Neutrophil (primary cell): ENCODE measurements around the gene MPDU1.

Source experiments
- H3K27ac ChIP-seq: fragments of 200-600 bp; sonication (generic); 2 replicates; pipeline ENCODE4 v1.5.1; 2016; ENCODE audit warnings: mild to moderate bottlenecking, moderate library complexity
- H3K27me3 ChIP-seq: fragments of 200-600 bp; sonication (generic); 2 replicates; pipeline ENCODE4 v1.6.0; 2016; ENCODE audit warnings: mild to moderate bottlenecking
- H3K36me3 ChIP-seq: fragments of 200-600 bp; sonication (generic); 2 replicates; pipeline ENCODE4 v1.5.1; 2017
- H3K4me1 ChIP-seq, 2 experiments: fragments of 200-600 bp in 1 of 2; sonication (generic) in 1 of 2; 1 replicate in 1 of 2; 2 replicates in 1 of 2; pipeline versions ENCODE4 v1.5.1 to v1.6.1; 2013 to 2016; ENCODE audit warnings: low read depth in 1 of 2, low read length in 1 of 2, mild to moderate bottlenecking in 1 of 2, moderate library complexity in 1 of 2; ENCODE audit not compliant: control insufficient read depth in 1 of 2, insufficient read depth in 1 of 2
- H3K4me3 ChIP-seq, 2 experiments: fragments of 200-600 bp in 1 of 2; sonication (generic) in 1 of 2; 1 replicate in 1 of 2; 2 replicates in 1 of 2; pipeline ENCODE4 v1.5.1; 2013 to 2016; ENCODE audit warnings: low read depth in 1 of 2, low read length in 1 of 2, mild to moderate bottlenecking in 1 of 2, moderate library complexity in 1 of 2
- H3K9me3 ChIP-seq: fragments of 200-600 bp; sonication (generic); 2 replicates; pipeline ENCODE4 v1.5.1; 2016
- CTCF ChIP-seq: fragments of 200-600 bp; sonication (generic); IDR thresholded peaks from 2 replicates; pipeline ENCODE4 v1.5.1; 2016; ENCODE audit warnings: antibody characterized with exemption

The MPDU1 gene

GRCh38 chr17:7553356-7553755, 30.3 kb upstream of the MPDU1 start:
- peaks cover 22% of the 10 kb centered on the region for H3K27me3 ChIP-seq
- no peak overlapping the region for H3K4me3 ChIP-seq
- peak overlapping the region; percentile 75 for H3K27ac ChIP-seq
- TF ChIP-seq CTCF, result no peak
- peaks cover 41 to 51% of the 10 kb centered on the region in 2 experiments for H3K4me1 ChIP-seq
- no peaks in the 10 kb centered on the region for H3K36me3 ChIP-seq
- no peaks in the 10 kb centered on the region for H3K9me3 ChIP-seq

- Histone ChIP-seq H3K4me1 (peaks cover 49 to 55% of the 10 kb centered on the region in 2 experiments), H3K27me3 (peaks cover 4% of the 10 kb centered on the region), H3K27ac (no peak overlapping the region), H3K4me3 (no peak overlapping the region), H3K36me3 (peaks cover 5% of the 10 kb centered on the region), H3K9me3 (no peaks in the 10 kb centered on the region)
- no peak for TF ChIP-seq CTCF
Measured at GRCh38 chr17:7555320-7555948, 28.2 kb upstream of the MPDU1 start.

GRCh38 chr17:7556627-7557026, 27.0 kb upstream of the MPDU1 start:
- Histone ChIP-seq H3K9me3 (no peaks in the 10 kb centered on the region), H3K36me3 (peaks cover 14% of the 10 kb centered on the region), H3K27ac (peak overlapping the region; percentile 92), H3K4me3 (no peak overlapping the region), H3K27me3 (no peaks in the 10 kb centered on the region), H3K4me1 (peaks cover 61 to 67% of the 10 kb centered on the region in 2 experiments)
- no peak for TF ChIP-seq CTCF

- no peak for TF ChIP-seq CTCF
- no peaks in the 10 kb centered on the region for H3K9me3 ChIP-seq
- H3K27ac ChIP-seq, result peak overlapping the region; percentile 92
- peaks cover 63 to 70% of the 10 kb centered on the region in 2 experiments for H3K4me1 ChIP-seq
- peak overlapping the region in 1 of 2 experiments; percentile 88 for H3K4me3 ChIP-seq
- H3K36me3 ChIP-seq, result peaks cover 14% of the 10 kb centered on the region
- H3K27me3 ChIP-seq, result no peaks in the 10 kb centered on the region
Measured at GRCh38 chr17:7557147-7557764, 26.4 kb upstream of the MPDU1 start.

- H3K4me1 ChIP-seq, result peaks cover 64 to 70% of the 10 kb centered on the region in 2 experiments
- H3K4me3 ChIP-seq, result peak overlapping the region; percentile 80 to 88
- H3K9me3 ChIP-seq, result no peaks in the 10 kb centered on the region
- H3K36me3 ChIP-seq, result peaks cover 14% of the 10 kb centered on the region
- peak overlapping the region; percentile 92 for H3K27ac ChIP-seq
- no peaks in the 10 kb centered on the region for H3K27me3 ChIP-seq
- peak; percentile 42 for TF ChIP-seq CTCF
Measured at GRCh38 chr17:7557775-7558543, 25.7 kb upstream of the MPDU1 start.
